Liver (tissue), 9 donors: ENCODE data around the gene LRRC63. TPM values are rescaled to one million over a fixed set of nuclear protein-coding genes. Genes with fewer than 3 reads are reported as not detected.

Source experiments
- DNase-seq: peaks from one replicate; pipeline ENCODE4 v3.0.0-alpha.2; 2017; ENCODE audit warnings: low spot score
- H3K27ac ChIP-seq, 2 donors: one replicate each; pipeline ENCODE4 v1.7.0; 2013; ENCODE audit warnings: inconsistent platforms in 2 of 2, low read length in 2 of 2, control low read depth in 1 of 2, low read depth in 1 of 2, mild to moderate bottlenecking in 1 of 2
- H3K27me3 ChIP-seq, 4 donors: one replicate each; pipeline versions ENCODE4 v1.6.1 to v1.7.0; 2013; ENCODE audit warnings: low read length in 3 of 4, inconsistent platforms in 1 of 4, mild to moderate bottlenecking in 1 of 4, moderate library complexity in 1 of 4; ENCODE audit not compliant: control insufficient read depth in 4 of 4, insufficient read depth in 4 of 4
- H3K36me3 ChIP-seq, 4 donors: one replicate each; pipeline versions ENCODE4 v1.6.1 to v1.7.0; 2013; ENCODE audit warnings: low read length in 3 of 4, mild to moderate bottlenecking in 3 of 4, low read depth in 1 of 4, moderate library complexity in 1 of 4; ENCODE audit not compliant: control insufficient read depth in 4 of 4, insufficient read depth in 3 of 4
- H3K4me1 ChIP-seq, 4 donors: one replicate each; pipeline versions ENCODE4 v1.6.1 to v1.7.0; 2013; ENCODE audit warnings: low read length in 3 of 4, mild to moderate bottlenecking in 3 of 4, moderate library complexity in 1 of 4; ENCODE audit not compliant: control insufficient read depth in 4 of 4, insufficient read depth in 4 of 4
- H3K4me3 ChIP-seq, 3 donors: one replicate each; pipeline versions ENCODE4 v1.6.1 to v1.7.0; 2013; ENCODE audit warnings: low read length in 3 of 3, control low read depth in 1 of 3, low read depth in 1 of 3, mild to moderate bottlenecking in 1 of 3
- H3K9ac ChIP-seq, 2 donors: one replicate each; pipeline ENCODE4 v1.7.0; 2013; ENCODE audit warnings: low read length in 2 of 2, mild to moderate bottlenecking in 2 of 2, moderate library complexity in 2 of 2, control low read depth in 1 of 2, low read depth in 1 of 2
- H3K9me3 ChIP-seq, 4 donors: one replicate each; pipeline versions ENCODE4 v1.6.1 to v1.7.0; 2013; ENCODE audit warnings: low read length in 3 of 4; ENCODE audit not compliant: control insufficient read depth in 4 of 4
- ATF3 ChIP-seq: IDR thresholded peaks from 2 replicates; pipeline ENCODE4 v1.6.1; 2016; ENCODE audit warnings: antibody characterized with exemption
- CTCF ChIP-seq: fragments of 150-350 bp; IDR thresholded peaks from 2 replicates; pipeline ENCODE4 v1.5.1; 2017; ENCODE audit warnings: improper control_type of control experiment, low read depth, low read length; ENCODE audit not compliant: missing input control
- EGR1 ChIP-seq, 2 donors: IDR thresholded peaks; 2 replicates each; pipeline ENCODE4 v1.6.1; 2016 to 2018; ENCODE audit warnings: antibody characterized with exemption in 2 of 2, low read depth in 2 of 2
- FOXA1 ChIP-seq: IDR thresholded peaks from 2 replicates; pipeline ENCODE4 v1.6.1; 2016; ENCODE audit warnings: antibody characterized with exemption
- FOXA2 ChIP-seq: IDR thresholded peaks from 2 replicates; pipeline ENCODE4 v1.6.1; 2016; ENCODE audit warnings: antibody characterized with exemption
- GABPA ChIP-seq, 2 donors: IDR thresholded peaks in 1 of 2; conservative IDR thresholded peaks in 1 of 2; 2 replicates each; pipeline ENCODE4 v1.6.1; 2016; ENCODE audit warnings: antibody characterized with exemption in 2 of 2, mild to moderate bottlenecking in 1 of 2, moderate library complexity in 1 of 2
- HNF4A ChIP-seq, 2 donors: conservative IDR thresholded peaks; 2 replicates each; pipeline ENCODE4 v1.6.1; 2016; ENCODE audit warnings: antibody characterized with exemption in 2 of 2, mild to moderate bottlenecking in 2 of 2
- HNF4G ChIP-seq: IDR thresholded peaks from 2 replicates; pipeline ENCODE4 v1.6.1; 2016; ENCODE audit warnings: antibody characterized with exemption
- JUND ChIP-seq, 2 donors: IDR thresholded peaks; 2 replicates each; pipeline ENCODE4 v1.6.1; 2016; ENCODE audit warnings: antibody characterized with exemption in 2 of 2
- MAX ChIP-seq: IDR thresholded peaks from 2 replicates; pipeline ENCODE4 v1.6.1; 2016; ENCODE audit warnings: antibody characterized with exemption
- NR2F2 ChIP-seq: IDR thresholded peaks from 2 replicates; pipeline ENCODE4 v1.6.1; 2016; ENCODE audit warnings: antibody characterized with exemption
- RAD21 ChIP-seq, 2 donors: IDR thresholded peaks; 2 replicates each; pipeline ENCODE4 v1.6.1; 2016; ENCODE audit warnings: antibody characterized with exemption in 2 of 2, mild to moderate bottlenecking in 2 of 2
- REST ChIP-seq: IDR thresholded peaks from 2 replicates; pipeline ENCODE4 v1.6.1; 2016; ENCODE audit warnings: antibody characterized with exemption, mild to moderate bottlenecking
- RXRA ChIP-seq, 2 donors: IDR thresholded peaks; 2 replicates each; pipeline ENCODE4 v1.6.1; 2017 to 2018; ENCODE audit warnings: antibody characterized with exemption in 2 of 2, mild to moderate bottlenecking in 1 of 2
- SP1 ChIP-seq: IDR thresholded peaks from 2 replicates; pipeline ENCODE4 v1.6.1; 2018; ENCODE audit warnings: antibody characterized with exemption, mild to moderate bottlenecking
- TAF1 ChIP-seq: conservative IDR thresholded peaks from 2 replicates; pipeline ENCODE4 v1.6.1; 2016; ENCODE audit warnings: antibody characterized with exemption, mild to moderate bottlenecking
- YY1 ChIP-seq: IDR thresholded peaks from 2 replicates; pipeline ENCODE4 v1.6.1; 2016; ENCODE audit warnings: antibody characterized with exemption, mild to moderate bottlenecking
- ZBTB33 ChIP-seq: IDR thresholded peaks from 2 replicates; pipeline ENCODE4 v1.6.1; 2016; ENCODE audit warnings: antibody characterized with exemption
- WGBS: extraction: QIAGEN DNeasy Blood & Tissue Kit; methylation state at CpG from one replicate; pipeline ENCODE4 v1.1.7; 2013; 5-methylcytosine and 5-hydroxymethylcytosine counted together
- polyA plus RNA-seq, 2 donors: library from polyadenylated mRNA; stranded (reverse) in 1 of 2; unstranded in 1 of 2; fragments of 200-250 nt in 1 of 2; fragments of >200 nt in 1 of 2; fragmentation: Nextera tagmentation in 1 of 2; extraction: Ambion mirVana in 1 of 2; gene quantifications; one replicate each; pipeline versions ENCODE4 v1.2.1 to v1.2.3, GENCODE V29; 2013 to 2015
- total RNA-seq, 2 donors: library from RNA; depleted of rRNA; stranded (reverse); fragments of >200 nt; gene quantifications; one replicate each; pipeline ENCODE4 v1.2.3, GENCODE V29; 2014
- donor health status: healthy.
- donor health status: healthy.
- donor health status: healthy.
- donor health status: healthy.
- donor health status: healthy.

LRRC63 gene
- total and polyA plus RNA-seq, 4 donors, result 0.03 to 0.84 (median 0.09) TPM

GRCh38 chr13:46303742-46304385 lies 92.1 kb downstream of the LRRC63 start (continued):
- no peak for TF ChIP-seq ZBTB33

- Histone ChIP-seq H3K9ac (no peak overlapping the region), H3K27me3 (no peaks in the 10 kb centered on the region), H3K4me3 (no peak overlapping the region), H3K27ac (no peak overlapping the region), H3K4me1 (no peaks in the 10 kb centered on the region), H3K9me3 (peaks cover 0 to 3% (median 0%) of the 10 kb centered on the region in 4 donors), H3K36me3 (no peaks in the 10 kb centered on the region)
- DNase-seq, result no peak
- TF ChIP-seq EGR1 (IDR thresholded peaks at IDR 0.05; ENCODE audit: low read depth in 2 of 2) (no peak), TAF1 (no peak), YY1 (no peak), RXRA (IDR thresholded peaks at IDR 0.05) (no peak), RAD21 (IDR thresholded peaks at IDR 0.05) (no peak), ATF3 (no peak), GABPA (IDR thresholded peaks at IDR 0.05 in 1 of 2, conservative IDR thresholded peaks at IDR 0.05 in 1 of 2) (no peak), FOXA1 (no peak)
- WGBS, result 93% methylated on average over 3 of the region's 3 CpGs
These were observed 92.8 kb downstream of the LRRC63 start for GRCh38 chr13:46304546-46304945.

GRCh38 chr13:46307554-46307953 lies 95.8 kb downstream of the LRRC63 start:
- H3K9ac ChIP-seq, result no peak overlapping the region
- H3K4me3 ChIP-seq, result no peak overlapping the region

More at GRCh38 chr13:46307554-46307953, 95.8 kb downstream of the LRRC63 start:
- TF ChIP-seq MAX, result no peak
- TF ChIP-seq ATF3, result no peak
- no peak for TF ChIP-seq JUND (IDR thresholded peaks at IDR 0.05)
- no peak for TF ChIP-seq FOXA2
- no peak for TF ChIP-seq TAF1
- no peak for TF ChIP-seq NR2F2
- no peak for TF ChIP-seq RXRA (IDR thresholded peaks at IDR 0.05)
- TF ChIP-seq GABPA (IDR thresholded peaks at IDR 0.05 in 1 of 2, conservative IDR thresholded peaks at IDR 0.05 in 1 of 2), result no peak
- no peak for TF ChIP-seq EGR1 (IDR thresholded peaks at IDR 0.05; ENCODE audit: low read depth in 2 of 2)
- TF ChIP-seq REST, result no peak
- TF ChIP-seq RAD21 (IDR thresholded peaks at IDR 0.05), result no peak
- no peak for TF ChIP-seq HNF4G
- no peak for TF ChIP-seq FOXA1
- no peak for TF ChIP-seq ZBTB33
- TF ChIP-seq YY1, result no peak
- no peak for TF ChIP-seq HNF4A (conservative IDR thresholded peaks at IDR 0.05)
- no peak for TF ChIP-seq SP1
- no peak for TF ChIP-seq CTCF
- DNase-seq, result no peak
- no peaks in the 10 kb centered on the region for H3K36me3 ChIP-seq
- 89% methylated on average over 1 of the region's 1 CpG for WGBS
- H3K4me1 ChIP-seq, result no peaks in the 10 kb centered on the region
- H3K9me3 ChIP-seq, result no peaks in the 10 kb centered on the region
- H3K27ac ChIP-seq, result no peak overlapping the region
- H3K27me3 ChIP-seq, result no peaks in the 10 kb centered on the region
